HG03342 (cell line): ENCODE measurements around the gene TCF19.

Experiments
- ATAC-seq: cut with Tn5 transposase; IDR thresholded peaks from one replicate; pipeline ENCODE4 v1.9.1; 2021; ENCODE audit warnings: mild to moderate bottlenecking, moderate library complexity; ENCODE audit not compliant: unreplicated experiment

TCF19 gene

DNA sequence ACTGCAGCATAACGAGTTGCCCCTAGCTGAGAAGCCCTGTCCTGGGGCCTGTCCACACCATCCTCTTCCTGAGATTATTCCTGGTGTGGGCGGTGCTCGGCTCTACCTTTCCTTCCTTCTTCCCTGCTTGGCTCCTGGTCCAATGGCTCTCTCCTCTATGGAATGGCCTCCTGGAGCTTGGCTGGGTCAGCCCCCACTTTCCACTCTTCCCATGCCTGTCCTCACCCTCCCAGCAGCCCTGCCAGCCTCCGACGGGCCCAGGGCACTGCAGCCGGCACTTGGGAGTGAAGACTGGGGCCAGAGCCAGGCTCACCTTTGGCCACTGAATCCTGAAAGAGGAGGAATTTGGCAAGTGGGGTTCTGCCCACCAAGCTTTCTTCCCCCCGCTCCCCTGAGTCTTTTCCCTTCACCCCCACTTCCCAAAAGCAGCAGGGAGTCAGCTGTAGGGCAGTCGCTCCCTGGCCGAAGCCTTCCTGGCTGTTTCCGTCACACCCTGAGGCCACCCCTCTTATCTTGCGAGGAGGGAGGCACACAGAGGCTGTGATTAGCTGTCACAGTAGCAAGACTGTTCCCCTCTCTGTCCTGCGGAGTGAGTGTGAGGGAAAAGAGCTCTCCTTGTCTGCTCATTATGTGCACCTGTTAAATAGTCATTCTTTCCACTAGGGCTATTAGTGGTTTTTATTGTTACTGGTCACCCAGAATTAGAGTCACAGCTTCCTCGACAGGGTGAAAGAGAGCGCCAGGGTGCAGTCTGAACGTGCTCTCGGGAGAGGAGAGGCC, 31.8 kb upstream of the TCF19 start:
- no peak for ATAC-seq

DNA sequence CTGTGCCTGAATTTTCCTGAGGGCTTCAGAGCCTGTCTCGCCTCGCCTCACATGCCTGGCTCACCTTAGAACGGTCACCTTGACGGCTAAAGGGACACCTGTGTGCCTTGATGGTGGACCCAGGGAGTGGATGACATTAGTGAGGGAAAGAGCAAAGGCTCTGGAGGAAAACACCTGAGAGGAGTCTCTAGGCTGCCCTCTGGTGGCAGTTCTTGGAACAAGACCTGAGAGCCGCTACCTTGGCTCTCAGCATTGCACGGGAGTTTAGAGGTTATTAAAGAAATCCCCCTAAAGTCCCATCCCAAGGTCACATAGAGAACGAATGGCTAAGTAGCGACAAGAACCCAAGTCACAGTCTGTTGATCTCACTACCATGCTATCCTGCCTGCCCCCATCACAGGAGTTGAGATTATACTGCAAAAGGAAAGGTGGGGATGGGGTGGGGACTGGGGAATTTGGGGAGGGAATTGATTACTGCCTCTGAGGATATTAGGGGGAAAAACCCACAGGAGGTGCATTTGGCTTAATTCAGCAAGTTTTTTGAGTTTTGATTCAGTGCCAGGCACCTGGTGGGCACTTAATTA, 30.2 kb upstream of the TCF19 start:
- ATAC-seq = no peak

DNA sequence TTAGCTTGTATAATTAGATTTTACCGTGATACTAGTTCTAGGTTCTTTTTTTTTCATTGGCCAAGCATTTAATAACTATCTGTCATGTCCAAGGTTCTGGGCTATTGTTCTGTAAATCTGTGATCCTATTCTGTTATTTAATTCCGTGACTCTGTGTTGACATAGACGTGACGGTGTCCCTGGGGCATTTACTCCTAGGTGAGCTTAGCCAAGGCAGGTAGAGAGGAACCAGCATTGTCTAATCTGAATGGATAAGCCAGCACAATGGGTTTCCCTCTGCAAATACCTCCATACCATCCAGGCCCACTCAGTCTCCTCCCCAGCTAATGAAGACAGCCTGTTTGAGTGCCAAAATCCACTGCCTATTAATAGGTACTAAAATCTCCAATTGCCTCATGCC, 29.3 kb upstream of the TCF19 start:
- ATAC-seq = no peak

DNA sequence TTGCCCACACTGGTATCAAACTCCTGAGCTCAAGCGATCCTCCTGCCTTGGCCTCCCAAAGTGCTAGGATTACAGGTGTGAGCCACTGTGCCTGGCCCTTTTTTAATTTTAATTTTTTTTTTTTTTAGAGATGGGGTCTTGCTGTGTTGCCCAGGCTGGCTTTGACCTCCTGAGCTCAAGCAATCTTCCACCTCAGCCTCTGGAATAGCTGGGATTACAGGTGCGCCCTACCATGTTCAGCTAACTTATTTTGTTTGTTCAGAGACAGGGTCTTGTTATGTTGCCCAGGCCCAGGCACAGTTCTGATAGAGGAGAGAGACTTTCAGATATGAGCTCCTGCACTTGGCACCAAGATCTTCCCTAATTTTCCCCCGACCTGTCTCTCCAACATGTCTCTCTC, 27.6 kb upstream of the TCF19 start:
- no peak for ATAC-seq

DNA sequence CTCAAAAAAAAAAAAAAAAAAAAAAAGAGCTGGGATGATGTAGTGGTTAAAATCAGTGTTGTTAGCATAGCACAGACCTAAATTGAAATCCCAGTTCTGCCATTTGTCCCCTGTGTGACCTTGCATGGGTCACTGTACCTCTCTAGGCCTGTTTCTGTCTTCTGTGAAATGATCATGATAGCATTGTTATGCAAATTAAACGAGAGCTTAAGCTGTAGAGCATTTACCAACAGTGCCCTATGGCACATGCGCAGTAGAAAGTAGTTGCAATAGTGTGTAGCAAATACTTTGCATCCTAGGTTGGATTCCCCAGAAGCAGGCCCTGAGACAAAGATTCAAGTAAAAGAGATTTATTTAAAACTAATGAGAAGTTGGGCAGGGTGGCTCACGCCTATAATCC, 26.8 kb upstream of the TCF19 start:
- no peak for ATAC-seq

DNA sequence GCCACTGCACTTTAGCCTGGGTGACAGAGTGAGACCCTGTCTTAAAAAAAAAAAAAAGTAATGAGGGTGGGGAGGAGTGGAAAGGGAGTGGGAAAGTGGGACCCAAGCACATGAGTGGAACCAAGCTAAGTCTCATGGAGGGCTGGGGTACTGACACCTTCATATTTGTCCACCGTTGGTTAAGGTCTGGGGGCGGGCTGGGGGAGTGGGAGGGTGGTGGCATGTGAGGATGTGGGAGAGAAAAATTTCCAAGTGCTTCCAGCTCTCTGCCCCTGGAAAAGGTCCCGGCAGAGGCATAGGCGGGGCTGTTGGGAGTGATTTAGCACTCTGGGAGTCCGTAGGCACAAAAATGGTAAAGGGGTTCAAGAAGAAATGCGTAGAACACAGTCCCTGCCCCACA, 25.6 kb upstream of the TCF19 start:
- no peak for ATAC-seq

DNA sequence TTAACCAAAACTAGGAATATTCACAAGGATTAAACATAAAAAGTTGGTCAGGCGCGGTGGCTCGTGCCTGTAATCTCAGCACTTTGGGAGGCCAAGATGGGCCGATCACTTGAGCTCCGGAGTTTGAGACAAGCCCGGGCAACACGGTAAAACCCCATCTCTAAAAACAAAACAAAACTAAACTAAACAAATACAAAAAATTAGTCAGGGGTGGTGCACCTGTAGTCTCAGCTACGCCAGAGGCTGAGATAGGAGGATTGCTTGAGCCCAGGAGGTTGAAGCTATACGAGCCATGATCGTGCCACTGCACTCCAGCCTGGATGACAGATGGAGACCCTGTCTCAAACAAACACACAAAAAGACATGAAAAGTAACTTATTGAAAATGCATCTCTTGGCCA, 22.7 kb upstream of the TCF19 start:
- no peak for ATAC-seq

DNA sequence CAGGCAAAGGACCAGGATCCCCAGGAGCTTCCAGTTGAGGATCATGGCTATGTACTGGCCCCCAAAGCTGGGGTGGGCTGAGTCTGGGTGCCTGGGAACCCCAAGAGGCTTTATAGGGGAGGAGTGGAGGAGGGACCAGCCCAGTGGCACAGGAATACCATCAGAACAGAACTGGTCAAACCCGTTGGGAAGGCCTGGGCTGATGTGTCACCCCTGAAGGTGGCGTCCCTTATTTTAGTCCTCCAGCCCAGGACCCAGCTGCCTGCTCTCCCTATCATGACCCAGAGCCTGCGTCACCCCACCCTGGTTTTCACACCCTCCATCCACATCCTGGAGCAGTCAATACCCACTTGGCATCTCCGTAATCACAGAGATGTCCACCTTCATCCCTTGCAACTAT, 19.4 kb upstream of the TCF19 start, which contains the start of gene PSORS1C2:
Gene PSORS1C2 (minus strand): TSS at position 85 of the 400 bp plus-strand sequence. CDS start 40 bp downstream, at position 45.
- ATAC-seq = no peak

DNA sequence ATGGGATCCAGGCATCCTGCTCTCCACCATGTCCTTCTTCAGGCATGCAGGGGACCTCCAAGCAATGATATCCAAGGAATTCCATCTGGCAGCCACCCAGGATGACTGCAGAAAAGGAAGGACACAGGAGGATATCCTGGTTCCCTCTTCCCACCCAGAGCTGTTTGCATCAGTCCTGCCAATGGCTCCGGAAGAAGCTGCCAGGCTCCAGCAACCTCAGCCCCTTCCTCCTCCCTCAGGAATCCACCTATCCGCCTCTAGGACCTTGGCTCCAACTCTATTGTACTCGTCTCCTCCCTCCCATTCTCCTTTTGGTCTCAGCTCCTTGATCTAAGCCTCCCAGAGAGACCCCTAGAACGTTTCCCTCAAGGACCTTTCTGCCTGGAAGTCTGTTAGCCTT, 18.8 kb upstream of the TCF19 start:
- no peak for ATAC-seq

DNA sequence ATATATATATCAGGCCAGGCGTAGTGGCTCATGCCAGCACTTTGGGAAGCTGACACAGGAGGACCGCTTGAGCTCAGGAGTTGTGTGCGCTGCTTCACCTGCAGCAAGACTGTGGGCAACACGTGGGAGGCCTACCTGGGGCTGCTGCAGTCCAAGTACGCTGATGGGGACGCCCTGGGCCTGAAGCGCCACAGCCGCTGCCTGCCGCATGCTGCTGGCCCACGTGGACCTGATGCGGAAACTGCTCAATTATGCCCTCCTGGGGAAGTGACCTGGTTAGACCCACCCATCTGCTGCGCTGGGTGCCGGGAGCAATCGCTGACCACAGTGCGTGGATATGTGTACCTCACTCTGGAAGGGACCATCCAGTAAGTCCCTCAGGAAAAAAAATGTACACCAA, 17.7 kb upstream of the TCF19 start:
- no peak for ATAC-seq

DNA sequence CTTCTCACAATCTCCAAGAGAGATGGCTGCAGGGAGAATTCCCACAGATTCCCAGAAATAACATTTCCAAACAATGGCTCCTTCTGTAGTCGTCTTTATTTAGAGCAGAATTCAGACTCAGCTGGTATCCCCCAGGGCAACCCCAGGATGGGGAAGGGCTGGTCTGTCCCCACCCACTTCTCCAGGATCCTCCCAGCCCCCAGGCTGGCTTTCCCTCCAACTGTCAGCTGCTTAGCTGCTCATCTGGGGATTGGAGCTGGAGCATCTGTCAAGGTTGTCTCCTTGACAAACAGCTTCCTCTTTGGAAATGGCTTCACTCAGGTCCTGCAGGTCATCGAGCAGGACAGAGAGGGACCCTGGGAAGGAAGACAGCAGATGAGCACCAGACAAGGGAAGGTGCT, 16.0 kb upstream of the TCF19 start:
- ATAC-seq = no peak

DNA sequence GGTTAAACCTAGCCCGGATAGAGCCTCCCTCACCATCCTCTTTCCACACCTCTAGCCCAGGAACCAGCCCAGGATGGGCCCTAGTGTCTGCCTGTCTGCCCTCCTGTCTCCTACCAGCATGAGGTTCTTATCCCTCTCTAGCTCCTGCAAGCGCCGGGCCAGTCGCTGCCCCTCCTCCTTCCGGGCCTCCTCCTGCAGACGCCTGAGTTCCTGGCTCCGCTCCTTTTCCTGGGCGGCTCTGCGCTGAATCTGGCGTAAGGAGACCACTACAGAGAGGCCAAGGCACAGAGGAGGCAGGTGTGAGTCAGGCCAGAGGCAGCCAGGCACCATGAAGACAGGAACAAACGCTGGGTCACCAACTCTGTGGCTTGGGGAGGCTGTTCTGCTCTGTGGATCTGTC, 15.2 kb upstream of the TCF19 start:
- ATAC-seq = no peak

DNA sequence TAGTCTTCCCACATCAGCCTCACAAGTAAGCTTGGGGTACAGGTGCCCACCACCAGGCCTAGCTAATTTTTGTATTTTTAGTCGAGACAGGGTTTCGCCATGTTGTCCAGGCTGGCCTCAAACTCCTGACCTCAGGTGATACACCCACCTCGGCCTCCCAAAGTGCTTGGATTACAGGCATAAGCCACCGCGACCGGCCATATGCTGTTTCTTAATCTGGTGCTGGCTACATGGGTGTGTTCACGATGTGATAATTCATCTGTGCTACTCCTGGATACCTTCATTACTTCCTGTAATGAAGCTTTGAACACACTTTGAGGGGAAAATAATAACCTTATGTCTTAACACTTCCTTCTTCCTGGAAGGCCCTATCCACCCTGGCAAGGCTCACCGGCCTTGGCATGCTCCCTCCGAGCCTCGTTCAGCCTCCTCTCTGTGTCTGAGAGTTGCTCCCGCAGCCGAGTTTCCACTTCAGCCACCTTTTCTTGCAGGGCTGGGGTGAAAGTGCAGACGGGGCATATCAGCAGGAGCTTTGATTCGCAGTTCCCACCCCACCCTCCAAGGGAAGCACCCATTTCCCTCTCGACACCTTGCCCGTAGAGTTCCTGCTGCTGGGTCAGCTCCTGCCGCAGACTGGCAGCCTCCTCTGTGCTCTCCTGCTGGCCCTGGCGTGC, 14.0 kb upstream of the TCF19 start:
- ATAC-seq = no peak

DNA sequence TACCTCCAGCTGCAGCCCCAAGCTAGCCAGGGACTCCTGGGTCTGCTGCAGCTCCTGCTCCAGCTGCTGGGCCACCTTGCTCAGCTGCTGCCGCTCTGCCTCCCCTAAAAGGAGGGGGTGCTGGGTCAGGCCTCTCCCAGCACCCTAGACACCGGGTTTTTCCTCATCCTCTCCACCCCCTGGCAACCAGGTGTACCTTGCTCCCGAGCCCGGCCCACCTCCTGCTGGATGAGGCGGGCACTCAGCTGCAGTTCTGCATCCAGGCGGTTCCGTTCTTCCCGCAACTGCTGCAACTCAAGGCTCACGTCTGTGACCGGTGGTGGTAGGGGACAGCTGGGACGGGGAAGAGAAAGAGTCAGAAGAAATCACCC, 13.4 kb upstream of the TCF19 start:
- no peak for ATAC-seq

DNA sequence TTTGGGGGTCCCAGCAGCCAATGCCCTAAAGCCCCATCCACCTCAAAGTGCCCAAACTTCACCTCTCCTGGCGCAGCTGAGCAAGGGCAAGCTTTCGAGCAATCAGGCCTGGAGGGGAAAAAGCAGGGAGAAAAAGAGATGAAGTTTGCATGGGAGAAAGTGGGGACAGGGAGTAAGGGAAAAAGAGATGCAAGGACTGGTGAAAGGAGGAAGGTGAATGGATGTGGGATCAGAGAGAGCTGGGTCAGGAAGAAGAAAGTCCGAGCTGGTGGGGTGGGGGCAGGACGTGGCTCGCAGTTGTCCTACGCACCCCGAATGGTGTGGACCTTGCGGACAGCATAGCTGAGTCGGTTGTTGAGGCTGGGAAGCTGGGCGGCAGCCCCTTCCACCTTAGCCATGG, 13.0 kb upstream of the TCF19 start:
- no peak for ATAC-seq

DNA sequence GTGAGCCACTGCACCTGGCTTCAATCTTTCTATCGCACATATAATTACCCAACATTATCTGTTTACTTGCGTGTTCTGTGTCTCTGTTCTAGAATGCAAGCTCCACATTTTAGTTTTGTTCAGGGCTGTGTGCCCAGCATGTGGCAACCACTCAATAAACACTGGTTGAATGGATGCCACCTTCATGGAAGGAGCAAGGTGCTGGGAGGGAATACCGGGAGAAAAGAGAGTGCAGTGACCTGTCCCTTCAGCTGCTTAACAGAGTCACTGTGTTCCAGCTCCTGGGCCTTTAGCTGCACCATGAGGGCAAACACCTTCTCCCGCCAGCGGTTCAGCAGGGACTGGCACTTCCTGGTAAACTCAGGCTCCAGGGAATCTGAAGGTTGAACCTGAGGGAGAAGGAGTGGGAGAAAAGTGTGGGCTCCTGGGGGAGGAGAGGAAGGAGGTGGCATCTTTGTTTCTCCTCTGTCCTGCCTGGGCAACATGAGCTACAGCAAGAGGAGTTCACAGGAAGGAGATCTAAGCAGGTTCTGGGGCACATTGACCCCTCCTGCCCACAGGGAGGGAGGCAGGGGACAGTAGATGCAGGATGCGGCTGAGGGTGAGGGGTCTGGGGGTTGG, 8.5 kb upstream of the TCF19 start:
- ATAC-seq = no peak

DNA sequence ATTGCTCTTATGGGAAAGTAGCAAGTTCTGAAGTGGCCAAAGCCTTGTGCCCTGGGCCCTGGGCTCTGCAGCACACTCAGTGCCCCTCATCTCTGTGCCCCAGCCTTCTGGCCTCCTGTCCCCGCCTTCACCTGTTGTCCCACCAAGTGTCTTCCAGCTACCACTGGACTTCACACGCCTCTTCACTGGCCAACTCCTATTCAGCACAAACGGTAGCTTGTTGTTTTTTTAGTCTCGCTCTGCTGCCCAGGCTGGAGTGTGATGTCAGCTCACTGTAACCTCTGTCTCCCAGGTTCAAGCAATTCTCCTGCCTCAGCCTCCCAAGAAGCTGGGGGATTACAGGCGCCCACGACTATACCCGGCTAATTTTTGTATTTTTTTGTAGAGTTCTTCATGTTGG, 5.6 kb upstream of the TCF19 start:
- no peak for ATAC-seq

DNA sequence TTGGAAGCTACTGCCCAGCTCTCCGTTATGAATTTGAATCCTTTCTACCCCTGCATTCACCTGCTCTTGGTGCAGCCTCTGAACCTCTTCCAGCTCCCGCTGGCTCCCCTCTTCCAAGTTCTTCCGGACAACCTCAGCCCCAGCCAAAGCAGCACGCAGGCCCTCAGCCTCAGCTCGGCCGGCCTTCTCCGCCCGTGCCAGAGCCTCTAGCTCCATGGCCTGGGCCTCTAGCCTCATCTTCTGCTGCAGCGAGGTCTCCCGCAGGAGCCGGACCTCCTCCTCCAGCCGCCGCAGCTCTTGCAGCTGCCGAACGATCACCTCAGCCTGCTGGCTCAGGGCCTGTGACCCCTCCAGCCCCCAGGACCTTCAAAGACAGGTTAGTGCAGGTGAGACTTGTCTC, 4.0 kb upstream of the TCF19 start:
- no peak for ATAC-seq

DNA sequence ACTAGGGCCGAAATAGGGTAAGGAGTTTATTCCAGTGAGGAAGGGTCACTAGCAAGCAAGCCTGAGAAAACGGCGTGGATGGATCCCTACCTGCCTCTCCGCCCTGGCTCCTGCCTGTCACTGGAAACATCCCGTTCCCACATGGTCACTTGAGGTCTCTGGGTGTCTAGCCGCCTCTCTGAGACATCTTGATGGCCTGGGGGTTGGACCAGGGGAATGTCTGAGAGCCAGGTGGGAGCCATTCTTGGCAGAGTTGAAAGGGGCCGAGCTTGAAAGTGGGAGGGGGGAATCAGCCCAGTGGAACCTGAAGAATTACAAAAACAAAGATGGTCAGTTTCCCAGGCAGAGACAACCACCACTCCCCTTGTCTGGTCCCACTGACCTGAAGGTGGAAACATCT, 1.7 kb upstream of the TCF19 start:
- no peak for ATAC-seq

DNA sequence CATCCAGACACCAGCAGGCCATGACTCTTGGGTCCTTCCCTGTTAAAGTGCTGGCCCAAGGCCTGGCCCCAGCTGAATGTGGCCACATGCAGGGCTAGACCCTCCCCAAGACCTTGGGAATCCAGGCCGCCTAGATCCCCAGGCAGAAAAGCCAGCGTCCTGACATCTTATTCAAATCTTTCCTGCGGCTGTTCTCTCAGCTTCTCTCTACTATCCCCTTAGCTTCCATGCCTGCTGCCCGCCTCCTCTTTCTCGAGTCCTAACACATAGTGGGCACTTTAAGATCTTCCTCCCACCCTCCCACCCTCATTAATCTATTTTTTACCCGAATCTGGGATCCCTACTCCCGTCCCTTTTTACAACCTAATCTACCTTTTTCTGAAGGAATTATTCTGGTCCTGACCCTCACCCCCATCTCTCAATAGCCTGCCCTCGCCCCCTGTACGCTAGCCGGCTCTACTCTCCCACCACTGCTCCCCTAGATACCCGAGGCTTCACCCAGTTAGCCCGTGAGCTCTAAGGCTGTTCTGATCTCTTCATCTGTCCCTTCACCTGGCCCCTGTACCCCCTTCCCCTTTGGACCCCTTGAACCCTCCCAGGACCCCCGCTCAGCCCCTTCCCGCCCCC, 763 bp upstream of the TCF19 start, which contains the start of gene CCHCR1:
Gene CCHCR1 (minus strand): TSS at position 290 of the 627 bp plus-strand sequence. CDS start 202 bp downstream, at position 88.
- ATAC-seq = no peak
